ENCODE data around the gene MYBPC3. TPM values are rescaled to one million over a fixed set of nuclear protein-coding genes. Genes with fewer than 3 reads are reported as not detected.

MYBPC3 gene
- total and polyA plus RNA-seq, 4 donors: 0.89 to 3.4 (median 1.0) TPM

GRCh38 chr11:47388697-47389576 lies 36.4 kb upstream of the MYBPC3 start:
- Histone ChIP-seq H3K9me3 (ENCODE audit: control insufficient read depth in 4 of 4, insufficient read depth in 3 of 4, low read length in 3 of 4) (no peaks in the 10 kb centered on the region), H3K4me1 (ENCODE audit: control insufficient read depth in 5 of 5, insufficient read depth in 5 of 5, low read length in 5 of 5) (peaks cover 0 to 11% (median 0%) of the 10 kb centered on the region in 5 donors), H3K27me3 (ENCODE audit: control insufficient read depth in 3 of 3, insufficient read depth in 3 of 3, low read length in 2 of 3) (no peaks in the 10 kb centered on the region), H3K36me3 (ENCODE audit: control insufficient read depth in 4 of 4, insufficient read depth in 4 of 4, low read length in 4 of 4) (no peaks in the 10 kb centered on the region), H3K4me3 (no peak overlapping the region), H3K27ac (ENCODE audit: low read depth in 1 of 2, low read length in 1 of 2) (peak overlapping the region in 1 of 2 donors; percentile 73), H3K9ac (ENCODE audit: insufficient read depth in 1 of 2, low read length in 2 of 2) (no peak overlapping the region)
- no peak for TF ChIP-seq CTCF (IDR thresholded peaks at IDR 0.05; ENCODE audit: control extremely low read depth, extremely low read depth)
- 57 to 78% methylated on average over 28 of the region's 28 CpGs for WGBS, 2 donors
- no peak for DNase-seq
- no peak for ATAC-seq (ENCODE audit: insufficient read depth, low FRiP score)

- Histone ChIP-seq H3K9me3 (ENCODE audit: control insufficient read depth in 4 of 4, insufficient read depth in 3 of 4, low read length in 3 of 4) (no peaks in the 10 kb centered on the region), H3K4me3 (no peak overlapping the region), H3K4me1 (ENCODE audit: control insufficient read depth in 5 of 5, insufficient read depth in 5 of 5, low read length in 5 of 5) (peaks cover 0 to 4% (median 0%) of the 10 kb centered on the region in 5 donors), H3K36me3 (ENCODE audit: control insufficient read depth in 4 of 4, insufficient read depth in 4 of 4, low read length in 4 of 4) (no peaks in the 10 kb centered on the region), H3K9ac (ENCODE audit: insufficient read depth in 1 of 2, low read length in 2 of 2) (no peak overlapping the region), H3K27ac (ENCODE audit: low read depth in 1 of 2, low read length in 1 of 2) (peak overlapping the region in 1 of 2 donors; percentile 73), H3K27me3 (ENCODE audit: control insufficient read depth in 3 of 3, insufficient read depth in 3 of 3, low read length in 2 of 3) (no peaks in the 10 kb centered on the region)
- peak; percentile 15 for ATAC-seq (ENCODE audit: insufficient read depth, low FRiP score)
- whole genome bisulfite sequencing, 2 donors: 36 to 65% methylated on average over 13 of the region's 13 CpGs
- DNase-seq: no peak
- no peak for TF ChIP-seq CTCF (IDR thresholded peaks at IDR 0.05; ENCODE audit: control extremely low read depth, extremely low read depth)
Measured at GRCh38 chr11:47387944-47388696, 35.6 kb upstream of the MYBPC3 start.

- 97 to 99% methylated on average over 4 of the region's 4 CpGs for WGBS, 2 donors
Measured at GRCh38 chr11:47384498-47384897, 32.0 kb upstream of the MYBPC3 start.

More at GRCh38 chr11:47384498-47384897, 32.0 kb upstream of the MYBPC3 start:
- Histone ChIP-seq H3K27me3 (ENCODE audit: control insufficient read depth in 3 of 3, insufficient read depth in 3 of 3, low read length in 2 of 3) (no peaks in the 10 kb centered on the region), H3K4me1 (ENCODE audit: control insufficient read depth in 5 of 5, insufficient read depth in 5 of 5, low read length in 5 of 5) (no peaks in the 10 kb centered on the region), H3K36me3 (ENCODE audit: control insufficient read depth in 4 of 4, insufficient read depth in 4 of 4, low read length in 4 of 4) (no peaks in the 10 kb centered on the region), H3K27ac (ENCODE audit: low read depth in 1 of 2, low read length in 1 of 2) (no peak overlapping the region), H3K4me3 (no peak overlapping the region), H3K9me3 (ENCODE audit: control insufficient read depth in 4 of 4, insufficient read depth in 3 of 4, low read length in 3 of 4) (no peaks in the 10 kb centered on the region), H3K9ac (ENCODE audit: insufficient read depth in 1 of 2, low read length in 2 of 2) (no peak overlapping the region)
- ATAC-seq (ENCODE audit: insufficient read depth, low FRiP score) (no peak), DNase-seq (no peak)
- no peak for TF ChIP-seq CTCF (IDR thresholded peaks at IDR 0.05; ENCODE audit: control extremely low read depth, extremely low read depth)
